Lower lobe of right lung (tissue), 2 donors: ENCODE data around the gene USPL1. TPM values are rescaled to one million over a fixed set of nuclear protein-coding genes. Genes with fewer than 3 reads are reported as not detected.

ENCODE experiments used
- ATAC-seq, 2 donors: fragments of 200-7000 bp; cut with Tn5 transposase; one replicate each; pipeline ENCODE4 v1.9.1; 2020 to 2022; ENCODE audit warnings: mild to moderate bottlenecking in 2 of 2, moderate library complexity in 2 of 2
- DNase-seq: peaks from one replicate; pipeline ENCODE4 v3.0.0-alpha.2; 2020
- H3K27ac ChIP-seq: fragments of 200-600 bp; one replicate; pipeline ENCODE4 v1.8.0; 2022
- H3K27me3 ChIP-seq: fragments of 200-600 bp; one replicate; pipeline ENCODE4 v1.8.0; 2022; ENCODE audit warnings: low read depth
- H3K36me3 ChIP-seq: fragments of 200-600 bp; one replicate; pipeline ENCODE4 v1.8.0; 2022; ENCODE audit warnings: mild to moderate bottlenecking
- H3K4me1 ChIP-seq: fragments of 200-600 bp; one replicate; pipeline ENCODE4 v1.8.0; 2022
- H3K4me3 ChIP-seq: fragments of 200-600 bp; one replicate; pipeline ENCODE4 v1.8.0; 2022; ENCODE audit warnings: mild to moderate bottlenecking
- H3K9me3 ChIP-seq: fragments of 200-600 bp; one replicate; pipeline ENCODE4 v1.8.0; 2022
- intact Hi-C: fragments of 100-400 bp; cut with DNase I; formaldehyde crosslinking; loops from one replicate; pipeline ENCODE4 v1.11.0; 2022
- total RNA-seq: library from RNA; stranded (reverse); fragmentation: NEBNext Ultra II Directional; extraction: Animal tissue kit (Norgen Biotek cat#: 25700); gene quantifications from one replicate; pipeline ENCODE4 v1.2.1, GENCODE V29; 2021
- TF ChIP-seq, protein P1 (sequence below): fragments of 200-600 bp; IDR thresholded peaks from one replicate; pipeline ENCODE4 v1.8.0; 2022; ENCODE audit warnings: antibody characterized with exemption, mild to moderate bottlenecking
- donor health status: DM: no; HTN: yes; CAD: no; lungs with severe emphysema.

USPL1 gene
- total RNA-seq, 1 donor from 2014 or later: 14.9 TPM

DNA sequence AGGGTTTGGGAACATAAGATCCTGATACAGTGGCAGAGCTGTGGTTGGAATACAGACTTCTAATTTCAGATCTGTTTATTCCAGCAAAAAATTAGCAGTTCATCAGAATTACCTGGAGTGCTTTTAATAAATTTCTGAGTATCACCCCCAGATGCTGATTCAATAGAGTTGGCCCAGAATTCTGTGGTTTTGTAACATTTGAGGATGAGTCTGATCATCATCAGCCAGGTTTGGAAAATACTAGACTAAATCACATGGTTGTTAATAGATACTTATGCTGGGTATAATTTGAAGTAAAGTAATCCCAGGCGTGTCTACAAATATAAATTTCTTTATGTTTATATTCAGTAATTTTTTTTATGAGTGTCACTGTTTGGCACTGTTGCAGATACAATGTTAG, 4.8 kb downstream of the USPL1 start:
- peaks cover 33% of the 10 kb centered on the region for H3K36me3 ChIP-seq
- DNase-seq: no peak
- ATAC-seq: no peak
- H3K27me3 ChIP-seq: no peaks in the 10 kb centered on the region
- intact Hi-C loops: no loop called here
- no peak overlapping the region for H3K27ac ChIP-seq
- no peak overlapping the region for H3K4me3 ChIP-seq
- no peaks in the 10 kb centered on the region for H3K9me3 ChIP-seq
- peaks cover 26% of the 10 kb centered on the region for H3K4me1 ChIP-seq
- TF ChIP-seq, protein P1, sequence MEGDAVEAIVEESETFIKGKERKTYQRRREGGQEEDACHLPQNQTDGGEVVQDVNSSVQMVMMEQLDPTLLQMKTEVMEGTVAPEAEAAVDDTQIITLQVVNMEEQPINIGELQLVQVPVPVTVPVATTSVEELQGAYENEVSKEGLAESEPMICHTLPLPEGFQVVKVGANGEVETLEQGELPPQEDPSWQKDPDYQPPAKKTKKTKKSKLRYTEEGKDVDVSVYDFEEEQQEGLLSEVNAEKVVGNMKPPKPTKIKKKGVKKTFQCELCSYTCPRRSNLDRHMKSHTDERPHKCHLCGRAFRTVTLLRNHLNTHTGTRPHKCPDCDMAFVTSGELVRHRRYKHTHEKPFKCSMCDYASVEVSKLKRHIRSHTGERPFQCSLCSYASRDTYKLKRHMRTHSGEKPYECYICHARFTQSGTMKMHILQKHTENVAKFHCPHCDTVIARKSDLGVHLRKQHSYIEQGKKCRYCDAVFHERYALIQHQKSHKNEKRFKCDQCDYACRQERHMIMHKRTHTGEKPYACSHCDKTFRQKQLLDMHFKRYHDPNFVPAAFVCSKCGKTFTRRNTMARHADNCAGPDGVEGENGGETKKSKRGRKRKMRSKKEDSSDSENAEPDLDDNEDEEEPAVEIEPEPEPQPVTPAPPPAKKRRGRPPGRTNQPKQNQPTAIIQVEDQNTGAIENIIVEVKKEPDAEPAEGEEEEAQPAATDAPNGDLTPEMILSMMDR: no peak

DNA sequence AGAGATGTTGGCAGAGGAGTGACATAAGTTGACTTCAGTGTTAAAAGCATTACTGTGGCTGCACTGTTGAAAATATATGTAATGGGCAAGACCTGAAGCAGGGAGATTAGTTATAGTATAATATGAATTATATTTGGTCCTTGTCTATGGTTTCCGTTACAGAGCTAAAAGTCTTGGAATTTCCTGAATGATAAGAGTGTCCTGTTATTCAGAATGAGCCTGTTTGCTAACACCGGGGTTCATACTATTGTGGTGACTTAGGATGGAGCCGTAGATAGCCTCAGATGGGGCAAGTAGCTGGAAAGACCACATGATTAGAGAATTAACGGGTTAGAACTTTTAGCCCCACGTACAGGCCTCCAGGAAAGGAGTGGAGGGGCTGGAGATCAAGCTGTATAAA, 5.7 kb downstream of the USPL1 start:
- peaks cover 26% of the 10 kb centered on the region for H3K4me1 ChIP-seq
- intact Hi-C loops: no loop called here
- peaks cover 33% of the 10 kb centered on the region for H3K36me3 ChIP-seq
- H3K4me3 ChIP-seq: no peak overlapping the region
- DNase-seq (no peak), ATAC-seq (no peak)
- H3K9me3 ChIP-seq: no peaks in the 10 kb centered on the region
- TF ChIP-seq, protein P1: no peak
- H3K27me3 ChIP-seq: no peaks in the 10 kb centered on the region
- H3K27ac ChIP-seq: no peak overlapping the region

- H3K36me3 ChIP-seq: peaks cover 33% of the 10 kb centered on the region
- no peak for ATAC-seq
- H3K27me3 ChIP-seq: no peaks in the 10 kb centered on the region
- no peak overlapping the region for H3K4me3 ChIP-seq
- H3K9me3 ChIP-seq: no peaks in the 10 kb centered on the region
- no peak for DNase-seq
- peaks cover 14% of the 10 kb centered on the region for H3K4me1 ChIP-seq
- H3K27ac ChIP-seq: no peak overlapping the region
- intact Hi-C loops: no loop called here
- TF ChIP-seq, protein P1: no peak
These were observed 6.9 kb downstream of the USPL1 start for GRCh38 chr13:30624630-30625029.

DNA sequence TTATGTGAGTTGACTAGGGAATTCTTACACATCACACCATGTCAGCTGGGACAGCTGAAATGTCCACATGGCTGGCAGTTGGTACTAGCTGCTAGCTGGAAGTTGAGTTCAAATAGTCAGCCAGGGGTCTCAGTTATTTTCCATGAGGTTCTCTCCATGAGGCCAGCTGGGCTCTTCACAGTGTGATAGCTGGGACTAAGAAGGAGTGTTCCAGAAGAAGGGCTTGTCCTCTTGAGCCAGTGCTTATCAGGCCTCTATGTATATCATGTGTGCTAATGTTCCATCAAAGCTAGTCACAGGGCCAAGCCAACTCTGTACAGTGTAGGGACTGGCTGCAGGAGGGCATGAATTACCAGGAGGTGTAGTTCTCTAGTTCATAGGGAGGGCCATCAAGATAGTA, 11.8 kb downstream of the USPL1 start:
- TF ChIP-seq, protein P1: no peak
- no peak overlapping the region for H3K4me3 ChIP-seq
- DNase-seq (no peak), ATAC-seq (no peak)
- no peaks in the 10 kb centered on the region for H3K4me1 ChIP-seq
- no peak overlapping the region for H3K27ac ChIP-seq
- intact Hi-C loops: no loop called here
- no peaks in the 10 kb centered on the region for H3K9me3 ChIP-seq
- H3K36me3 ChIP-seq: peaks cover 44% of the 10 kb centered on the region
- H3K27me3 ChIP-seq: no peaks in the 10 kb centered on the region

DNA sequence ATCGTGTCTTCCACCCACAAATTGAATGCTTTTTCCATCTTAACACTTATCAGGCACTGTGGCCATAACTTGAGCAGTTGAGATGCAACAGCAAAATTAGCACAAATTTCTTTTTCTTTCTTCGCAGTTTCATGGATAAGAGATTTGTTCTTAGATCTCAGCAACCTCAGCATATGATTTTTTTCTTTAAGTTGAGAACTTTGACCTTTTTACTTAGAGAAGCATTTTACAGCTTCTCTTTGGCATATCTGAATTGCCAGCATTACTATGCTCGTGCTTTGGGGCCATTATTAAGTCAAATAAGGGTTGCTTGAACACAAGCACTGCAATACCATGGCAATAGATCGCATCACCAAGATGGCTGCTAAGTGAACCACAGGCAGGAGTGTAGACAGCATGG, 16.1 kb downstream of the USPL1 start:
- Histone ChIP-seq H3K4me1 (peaks cover 15% of the 10 kb centered on the region), H3K4me3 (no peak overlapping the region), H3K27ac (no peak overlapping the region), H3K36me3 (peaks cover 57% of the 10 kb centered on the region), H3K9me3 (no peaks in the 10 kb centered on the region), H3K27me3 (no peaks in the 10 kb centered on the region)
- ATAC-seq (no peak), DNase-seq (no peak)
- intact Hi-C loops: no loop called here
- TF ChIP-seq, protein P1: no peak

GRCh38 chr13:30634838-30635237, 17.1 kb downstream of the USPL1 start:
- no peak for ATAC-seq
- Histone ChIP-seq H3K4me1 (peaks cover 15% of the 10 kb centered on the region), H3K36me3 (peaks cover 66% of the 10 kb centered on the region), H3K27me3 (no peaks in the 10 kb centered on the region), H3K9me3 (no peaks in the 10 kb centered on the region), H3K27ac (no peak overlapping the region), H3K4me3 (no peak overlapping the region)
- TF ChIP-seq, protein P1: no peak
- DNase-seq: no peak
- intact Hi-C loops: no loop called here
